Liver (tissue), 9 donors: ENCODE measurements around the gene IFRD2. TPM values are rescaled to one million over a fixed set of nuclear protein-coding genes. Genes with fewer than 3 reads are reported as not detected.

Experiments used
- DNase-seq: peaks from one replicate; pipeline ENCODE4 v3.0.0-alpha.2; 2017; ENCODE audit warnings: low spot score
- H3K27ac ChIP-seq, 2 donors: one replicate each; pipeline ENCODE4 v1.7.0; 2013; ENCODE audit warnings: inconsistent platforms in 2 of 2, low read length in 2 of 2, control low read depth in 1 of 2, low read depth in 1 of 2, mild to moderate bottlenecking in 1 of 2
- H3K27me3 ChIP-seq, 4 donors: one replicate each; pipeline versions ENCODE4 v1.6.1 to v1.7.0; 2013; ENCODE audit warnings: low read length in 3 of 4, inconsistent platforms in 1 of 4, mild to moderate bottlenecking in 1 of 4, moderate library complexity in 1 of 4; ENCODE audit not compliant: control insufficient read depth in 4 of 4, insufficient read depth in 4 of 4
- H3K36me3 ChIP-seq, 4 donors: one replicate each; pipeline versions ENCODE4 v1.6.1 to v1.7.0; 2013; ENCODE audit warnings: low read length in 3 of 4, mild to moderate bottlenecking in 3 of 4, low read depth in 1 of 4, moderate library complexity in 1 of 4; ENCODE audit not compliant: control insufficient read depth in 4 of 4, insufficient read depth in 3 of 4
- H3K4me1 ChIP-seq, 4 donors: one replicate each; pipeline versions ENCODE4 v1.6.1 to v1.7.0; 2013; ENCODE audit warnings: low read length in 3 of 4, mild to moderate bottlenecking in 3 of 4, moderate library complexity in 1 of 4; ENCODE audit not compliant: control insufficient read depth in 4 of 4, insufficient read depth in 4 of 4
- H3K4me3 ChIP-seq, 3 donors: one replicate each; pipeline versions ENCODE4 v1.6.1 to v1.7.0; 2013; ENCODE audit warnings: low read length in 3 of 3, control low read depth in 1 of 3, low read depth in 1 of 3, mild to moderate bottlenecking in 1 of 3
- H3K9ac ChIP-seq, 2 donors: one replicate each; pipeline ENCODE4 v1.7.0; 2013; ENCODE audit warnings: low read length in 2 of 2, mild to moderate bottlenecking in 2 of 2, moderate library complexity in 2 of 2, control low read depth in 1 of 2, low read depth in 1 of 2
- H3K9me3 ChIP-seq, 4 donors: one replicate each; pipeline versions ENCODE4 v1.6.1 to v1.7.0; 2013; ENCODE audit warnings: low read length in 3 of 4; ENCODE audit not compliant: control insufficient read depth in 4 of 4
- ATF3 ChIP-seq: IDR thresholded peaks from 2 replicates; pipeline ENCODE4 v1.6.1; 2016; ENCODE audit warnings: antibody characterized with exemption
- CTCF ChIP-seq: fragments of 150-350 bp; IDR thresholded peaks from 2 replicates; pipeline ENCODE4 v1.5.1; 2017; ENCODE audit warnings: improper control_type of control experiment, low read depth, low read length; ENCODE audit not compliant: missing input control
- FOXA1 ChIP-seq: IDR thresholded peaks from 2 replicates; pipeline ENCODE4 v1.6.1; 2016; ENCODE audit warnings: antibody characterized with exemption
- FOXA2 ChIP-seq: IDR thresholded peaks from 2 replicates; pipeline ENCODE4 v1.6.1; 2016; ENCODE audit warnings: antibody characterized with exemption
- GABPA ChIP-seq, 2 donors: IDR thresholded peaks in 1 of 2; conservative IDR thresholded peaks in 1 of 2; 2 replicates each; pipeline ENCODE4 v1.6.1; 2016; ENCODE audit warnings: antibody characterized with exemption in 2 of 2, mild to moderate bottlenecking in 1 of 2, moderate library complexity in 1 of 2
- HNF4A ChIP-seq, 2 donors: conservative IDR thresholded peaks; 2 replicates each; pipeline ENCODE4 v1.6.1; 2016; ENCODE audit warnings: antibody characterized with exemption in 2 of 2, mild to moderate bottlenecking in 2 of 2
- HNF4G ChIP-seq: IDR thresholded peaks from 2 replicates; pipeline ENCODE4 v1.6.1; 2016; ENCODE audit warnings: antibody characterized with exemption
- JUND ChIP-seq, 2 donors: IDR thresholded peaks; 2 replicates each; pipeline ENCODE4 v1.6.1; 2016; ENCODE audit warnings: antibody characterized with exemption in 2 of 2
- MAX ChIP-seq: IDR thresholded peaks from 2 replicates; pipeline ENCODE4 v1.6.1; 2016; ENCODE audit warnings: antibody characterized with exemption
- NR2F2 ChIP-seq: IDR thresholded peaks from 2 replicates; pipeline ENCODE4 v1.6.1; 2016; ENCODE audit warnings: antibody characterized with exemption
- RAD21 ChIP-seq, 2 donors: IDR thresholded peaks; 2 replicates each; pipeline ENCODE4 v1.6.1; 2016; ENCODE audit warnings: antibody characterized with exemption in 2 of 2, mild to moderate bottlenecking in 2 of 2
- REST ChIP-seq: IDR thresholded peaks from 2 replicates; pipeline ENCODE4 v1.6.1; 2016; ENCODE audit warnings: antibody characterized with exemption, mild to moderate bottlenecking
- RXRA ChIP-seq, 2 donors: IDR thresholded peaks; 2 replicates each; pipeline ENCODE4 v1.6.1; 2017 to 2018; ENCODE audit warnings: antibody characterized with exemption in 2 of 2, mild to moderate bottlenecking in 1 of 2
- SP1 ChIP-seq: IDR thresholded peaks from 2 replicates; pipeline ENCODE4 v1.6.1; 2018; ENCODE audit warnings: antibody characterized with exemption, mild to moderate bottlenecking
- TAF1 ChIP-seq: conservative IDR thresholded peaks from 2 replicates; pipeline ENCODE4 v1.6.1; 2016; ENCODE audit warnings: antibody characterized with exemption, mild to moderate bottlenecking
- YY1 ChIP-seq: IDR thresholded peaks from 2 replicates; pipeline ENCODE4 v1.6.1; 2016; ENCODE audit warnings: antibody characterized with exemption, mild to moderate bottlenecking
- ZBTB33 ChIP-seq: IDR thresholded peaks from 2 replicates; pipeline ENCODE4 v1.6.1; 2016; ENCODE audit warnings: antibody characterized with exemption
- WGBS: extraction: QIAGEN DNeasy Blood & Tissue Kit; methylation state at CpG from one replicate; pipeline ENCODE4 v1.1.7; 2013; 5-methylcytosine and 5-hydroxymethylcytosine counted together
- polyA plus RNA-seq, 2 donors: library from polyadenylated mRNA; stranded (reverse) in 1 of 2; unstranded in 1 of 2; fragments of 200-250 nt in 1 of 2; fragments of >200 nt in 1 of 2; fragmentation: Nextera tagmentation in 1 of 2; extraction: Ambion mirVana in 1 of 2; gene quantifications; one replicate each; pipeline versions ENCODE4 v1.2.1 to v1.2.3, GENCODE V29; 2013 to 2015
- total RNA-seq, 2 donors: library from RNA; depleted of rRNA; stranded (reverse); fragments of >200 nt; gene quantifications; one replicate each; pipeline ENCODE4 v1.2.3, GENCODE V29; 2014
- donor health status: healthy.
- donor health status: healthy.
- donor health status: healthy.
- donor health status: healthy.
- donor health status: healthy.

IFRD2 gene
- total and polyA plus RNA-seq, 4 donors = 55.7 to 91.2 (median 63.2) TPM

- TF ChIP-seq ZBTB33 = no peak
- TF ChIP-seq SP1 = no peak
- TF ChIP-seq TAF1 = no peak
- no peak for TF ChIP-seq ATF3
- no peak for TF ChIP-seq MAX
- no peak for TF ChIP-seq RAD21 (IDR thresholded peaks at IDR 0.05)
- no peak for TF ChIP-seq NR2F2
- no peak for TF ChIP-seq CTCF
- TF ChIP-seq FOXA1 = no peak
- TF ChIP-seq JUND (IDR thresholded peaks at IDR 0.05) = no peak
- no peak for TF ChIP-seq GABPA (IDR thresholded peaks at IDR 0.05 in 1 of 2, conservative IDR thresholded peaks at IDR 0.05 in 1 of 2)
- no peak for TF ChIP-seq FOXA2
- no peak for TF ChIP-seq REST
- no peak for TF ChIP-seq RXRA (IDR thresholded peaks at IDR 0.05)
- TF ChIP-seq HNF4A (conservative IDR thresholded peaks at IDR 0.05) = no peak
- TF ChIP-seq HNF4G = no peak
- TF ChIP-seq YY1 = no peak
- H3K4me1 ChIP-seq = peaks cover 10 to 71% (median 54%) of the 10 kb centered on the region in 4 donors
- H3K27ac ChIP-seq = no peak overlapping the region
- DNase-seq = no peak
- H3K36me3 ChIP-seq = peaks cover 3 to 11% (median 6%) of the 10 kb centered on the region in 4 donors
- H3K4me3 ChIP-seq = no peak overlapping the region
- 87% methylated on average over 8 of the region's 8 CpGs for WGBS
- no peak overlapping the region for H3K9ac ChIP-seq
- no peaks in the 10 kb centered on the region for H3K27me3 ChIP-seq
- no peaks in the 10 kb centered on the region for H3K9me3 ChIP-seq
Measured at GRCh38 chr3:50251220-50251619, 41.0 kb downstream of the IFRD2 start.

- H3K36me3 ChIP-seq = peaks cover 2 to 9% (median 5%) of the 10 kb centered on the region in 4 donors
- H3K27ac ChIP-seq = no peak overlapping the region
- H3K4me1 ChIP-seq = peaks cover 15 to 77% (median 59%) of the 10 kb centered on the region in 4 donors
Measured at GRCh38 chr3:50250514-50250913, 41.7 kb downstream of the IFRD2 start.

More at GRCh38 chr3:50250514-50250913, 41.7 kb downstream of the IFRD2 start:
- WGBS = 97% methylated on average over 4 of the region's 4 CpGs
- no peak for DNase-seq
- H3K9ac ChIP-seq = no peak overlapping the region
- H3K9me3 ChIP-seq = no peaks in the 10 kb centered on the region
- no peak overlapping the region for H3K4me3 ChIP-seq
- H3K27me3 ChIP-seq = no peaks in the 10 kb centered on the region
- no peak for TF ChIP-seq NR2F2
- TF ChIP-seq CTCF = no peak
- no peak for TF ChIP-seq FOXA1
- no peak for TF ChIP-seq RAD21 (IDR thresholded peaks at IDR 0.05)
- TF ChIP-seq HNF4G = no peak
